ENCODE measurements around the gene SCARB1. TPM values are rescaled to one million over a fixed set of nuclear protein-coding genes. Genes with fewer than 3 reads are reported as not detected.
A peak's percentile ranks its signal among the peaks of the same experiment; 100 is the strongest.

Gene SCARB1
- total RNA-seq, 8 experiments from 2014 or later = 7.9 to 129 (median 15.1) TPM

DNA sequence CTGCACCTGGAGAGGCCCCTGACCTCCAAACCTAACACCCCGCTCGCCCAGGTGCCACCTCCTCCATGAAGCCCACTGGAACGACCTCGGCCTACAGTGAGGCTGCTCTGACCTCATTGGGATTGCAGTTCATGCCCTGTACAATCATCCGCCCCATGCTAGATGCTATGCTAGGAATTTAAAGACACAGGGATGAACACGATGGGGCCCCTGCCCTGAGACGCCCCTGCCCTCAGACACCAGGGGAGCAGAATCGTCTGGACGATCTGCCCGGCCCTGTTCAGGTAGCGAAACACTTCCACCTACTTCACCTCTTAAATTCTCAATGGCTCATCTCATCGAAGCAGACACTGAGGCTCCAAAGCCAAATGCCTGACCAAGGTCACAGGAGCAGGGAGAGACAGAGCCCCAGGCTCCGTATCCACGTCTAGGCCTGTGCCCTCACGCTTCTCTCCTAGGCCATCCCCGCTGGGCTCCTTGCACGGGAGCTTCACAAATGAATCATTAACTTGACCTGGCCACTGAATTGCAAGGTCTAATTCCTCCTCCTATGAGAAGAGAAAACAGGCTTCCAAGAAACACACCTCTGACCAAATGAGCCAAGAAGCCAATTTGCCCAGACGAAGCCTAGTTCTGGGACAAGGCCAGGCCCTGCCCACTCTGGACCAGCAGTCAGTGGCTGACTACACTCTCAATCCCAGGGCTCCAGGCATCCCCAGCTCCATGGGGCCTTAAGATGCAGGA, 35.2 kb downstream of the SCARB1 start:
- peak in 3 of 8 experiments; percentile 45 to 61 (median 57) for ATAC-seq (replicated peaks in 6 of 8)
- H3K4me1 ChIP-seq (replicated peaks in 1 of 2) = peaks cover under 1 to 2% of the 10 kb centered on the region in 2 donors
- in situ Hi-C loops (cut with MboI; ENCODE audit: low pct_unique_long_range_greater_than_20kb in 2 of 9, low sequenced_read_pairs in 9 of 9, unreplicated experiment in 9 of 9) = no loop called here
- H3K4me3 ChIP-seq = no peak overlapping the region
- H3K27ac ChIP-seq = peak overlapping the region in 1 of 2 donors; percentile 34
- 40 to 100% (median 72%) methylated on average over 1 to 11 of the region's 18 CpGs; no CpG with 5 or more reads in 3 of the 10 experiments for WGBS, 10 experiments

GRCh38 chr12:124827588-124828184, 36.0 kb downstream of the SCARB1 start:
- H3K27ac ChIP-seq = no peak overlapping the region
- H3K4me3 ChIP-seq = no peak overlapping the region
- WGBS, 10 experiments = 60 to 100% (median 87%) methylated on average over 1 to 12 of the region's 15 CpGs; no CpG with 5 or more reads in 1 of the 10 experiments
- H3K4me1 ChIP-seq (replicated peaks in 1 of 2) = no peaks in the 10 kb centered on the region
- in situ Hi-C loops (cut with MboI; ENCODE audit: low pct_unique_long_range_greater_than_20kb in 2 of 9, low sequenced_read_pairs in 9 of 9, unreplicated experiment in 9 of 9) = no loop called here
- no peak for ATAC-seq (replicated peaks in 6 of 8)

GRCh38 chr12:124824195-124824594, 39.5 kb downstream of the SCARB1 start:
- in situ Hi-C loops (cut with MboI; ENCODE audit: low pct_unique_long_range_greater_than_20kb in 2 of 9, low sequenced_read_pairs in 9 of 9, unreplicated experiment in 9 of 9) = no loop called here
- Histone ChIP-seq H3K4me3 (no peak overlapping the region), H3K27ac (no peak overlapping the region), H3K4me1 (replicated peaks in 1 of 2) (no peaks in the 10 kb centered on the region)
- 75 to 93% (median 88%) methylated on average over 1 to 8 of the region's 8 CpGs; no CpG with 5 or more reads in 1 of the 10 experiments for WGBS, 10 experiments
- no peak for ATAC-seq (replicated peaks in 6 of 8)

GRCh38 chr12:124823272-124823970, 40.2 kb downstream of the SCARB1 start:
- no peak for ATAC-seq (replicated peaks in 6 of 8)

GRCh38 chr12:124822218-124822617, 41.4 kb downstream of the SCARB1 start:
- no peak for ATAC-seq (replicated peaks in 6 of 8)
- 73 to 100% (median 94%) methylated on average over 2 to 6 of the region's 6 CpGs; no CpG with 5 or more reads in 2 of the 10 experiments for WGBS, 10 experiments
- in situ Hi-C loops (cut with MboI; ENCODE audit: low pct_unique_long_range_greater_than_20kb in 2 of 9, low sequenced_read_pairs in 9 of 9, unreplicated experiment in 9 of 9) = no loop called here
- Histone ChIP-seq H3K4me3 (no peak overlapping the region), H3K4me1 (replicated peaks in 1 of 2) (no peaks in the 10 kb centered on the region), H3K27ac (no peak overlapping the region)

More at GRCh38 chr12:124823272-124823970, 40.2 kb downstream of the SCARB1 start:
- H3K27ac ChIP-seq = no peak overlapping the region
- WGBS, 10 experiments = 20 to 97% (median 87%) methylated on average over 1 to 14 of the region's 16 CpGs
- in situ Hi-C loops (cut with MboI; ENCODE audit: low pct_unique_long_range_greater_than_20kb in 2 of 9, low sequenced_read_pairs in 9 of 9, unreplicated experiment in 9 of 9) = no loop called here
- H3K4me1 ChIP-seq (replicated peaks in 1 of 2) = no peaks in the 10 kb centered on the region
- H3K4me3 ChIP-seq = no peak overlapping the region

- no peak overlapping the region for H3K4me3 ChIP-seq
Observed at GRCh38 chr12:124821252-124822200, 42.1 kb downstream of the SCARB1 start.

DNA sequence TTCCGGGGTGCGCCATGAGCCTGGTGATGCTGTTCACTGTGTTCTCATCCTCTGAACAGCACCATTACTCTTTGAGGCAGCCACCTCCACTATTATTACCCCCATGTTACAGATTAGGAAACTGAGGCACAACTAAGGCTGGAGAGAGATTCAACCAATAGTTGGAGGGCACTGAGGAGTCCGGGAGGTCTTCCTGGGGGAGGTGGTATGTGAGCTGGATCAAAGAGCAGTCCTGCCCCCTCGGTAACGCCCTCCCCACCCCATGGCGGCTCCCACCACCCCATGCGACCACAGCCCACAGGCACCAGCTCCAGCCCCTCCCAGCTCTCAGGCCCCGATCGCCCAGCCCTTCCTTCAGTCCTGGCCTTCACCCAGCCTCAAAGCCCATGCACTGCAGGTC, 43.5 kb downstream of the SCARB1 start:
- in situ Hi-C loops (cut with MboI; ENCODE audit: low pct_unique_long_range_greater_than_20kb in 2 of 9, low sequenced_read_pairs in 9 of 9, unreplicated experiment in 9 of 9) = no loop called here
- no peak overlapping the region for H3K27ac ChIP-seq
- H3K4me3 ChIP-seq = no peak overlapping the region
- ATAC-seq (replicated peaks in 6 of 8) = no peak
- 73 to 100% (median 91%) methylated on average over 2 of the region's 9 CpGs; no CpG with 5 or more reads in 4 of the 10 experiments for WGBS, 10 experiments
- no peaks in the 10 kb centered on the region for H3K4me1 ChIP-seq (replicated peaks in 1 of 2)

More at GRCh38 chr12:124821252-124822200, 42.1 kb downstream of the SCARB1 start:
- Histone ChIP-seq H3K4me1 (replicated peaks in 1 of 2) (no peaks in the 10 kb centered on the region), H3K27ac (no peak overlapping the region)
- ATAC-seq (replicated peaks in 6 of 8) = no peak
- WGBS, 10 experiments = 77 to 96% (median 93%) methylated on average over 2 to 9 of the region's 16 CpGs; no CpG with 5 or more reads in 3 of the 10 experiments
- in situ Hi-C loops (cut with MboI; ENCODE audit: low pct_unique_long_range_greater_than_20kb in 2 of 9, low sequenced_read_pairs in 9 of 9, unreplicated experiment in 9 of 9) = no loop called here

GRCh38 chr12:124819525-124819924, 44.1 kb downstream of the SCARB1 start:
- H3K27ac ChIP-seq = no peak overlapping the region
- WGBS, 10 experiments = 80 to 100% (median 89%) methylated on average over 1 to 6 of the region's 10 CpGs; no CpG with 5 or more reads in 2 of the 10 experiments

DNA sequence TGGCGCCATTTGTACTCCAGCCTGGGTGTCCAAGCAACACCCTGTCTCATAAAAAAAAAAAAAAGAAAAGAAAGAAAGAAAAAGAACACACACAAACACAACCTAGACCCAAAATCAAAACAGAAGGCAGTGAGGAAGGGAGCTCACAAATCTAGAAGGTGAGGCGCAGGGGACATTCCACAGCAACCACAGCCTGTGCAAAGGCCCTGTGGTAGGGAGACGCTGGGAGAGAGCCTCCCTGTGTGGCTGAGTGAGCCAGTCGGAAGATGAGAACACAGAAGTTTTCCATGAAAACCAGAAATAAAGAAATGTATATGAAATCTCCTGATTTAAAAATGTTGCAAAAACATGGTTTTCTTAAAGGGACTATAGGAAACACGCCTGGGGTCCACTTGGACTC, 44.6 kb downstream of the SCARB1 start:
- Histone ChIP-seq H3K4me3 (no peak overlapping the region), H3K27ac (no peak overlapping the region), H3K4me1 (replicated peaks in 1 of 2) (no peaks in the 10 kb centered on the region)
- 83 to 100% (median 100%) methylated on average over 1 to 4 of the region's 5 CpGs; no CpG with 5 or more reads in 1 of the 10 experiments for WGBS, 10 experiments
- no peak for ATAC-seq (replicated peaks in 6 of 8)
- in situ Hi-C loops (cut with MboI; ENCODE audit: low pct_unique_long_range_greater_than_20kb in 2 of 9, low sequenced_read_pairs in 9 of 9, unreplicated experiment in 9 of 9) = no loop called here

More at GRCh38 chr12:124819525-124819924, 44.1 kb downstream of the SCARB1 start:
- ATAC-seq (replicated peaks in 6 of 8) = no peak
- Histone ChIP-seq H3K4me1 (replicated peaks in 1 of 2) (no peaks in the 10 kb centered on the region), H3K4me3 (no peak overlapping the region)
- in situ Hi-C loops (cut with MboI; ENCODE audit: low pct_unique_long_range_greater_than_20kb in 2 of 9, low sequenced_read_pairs in 9 of 9, unreplicated experiment in 9 of 9) = no loop called here

DNA sequence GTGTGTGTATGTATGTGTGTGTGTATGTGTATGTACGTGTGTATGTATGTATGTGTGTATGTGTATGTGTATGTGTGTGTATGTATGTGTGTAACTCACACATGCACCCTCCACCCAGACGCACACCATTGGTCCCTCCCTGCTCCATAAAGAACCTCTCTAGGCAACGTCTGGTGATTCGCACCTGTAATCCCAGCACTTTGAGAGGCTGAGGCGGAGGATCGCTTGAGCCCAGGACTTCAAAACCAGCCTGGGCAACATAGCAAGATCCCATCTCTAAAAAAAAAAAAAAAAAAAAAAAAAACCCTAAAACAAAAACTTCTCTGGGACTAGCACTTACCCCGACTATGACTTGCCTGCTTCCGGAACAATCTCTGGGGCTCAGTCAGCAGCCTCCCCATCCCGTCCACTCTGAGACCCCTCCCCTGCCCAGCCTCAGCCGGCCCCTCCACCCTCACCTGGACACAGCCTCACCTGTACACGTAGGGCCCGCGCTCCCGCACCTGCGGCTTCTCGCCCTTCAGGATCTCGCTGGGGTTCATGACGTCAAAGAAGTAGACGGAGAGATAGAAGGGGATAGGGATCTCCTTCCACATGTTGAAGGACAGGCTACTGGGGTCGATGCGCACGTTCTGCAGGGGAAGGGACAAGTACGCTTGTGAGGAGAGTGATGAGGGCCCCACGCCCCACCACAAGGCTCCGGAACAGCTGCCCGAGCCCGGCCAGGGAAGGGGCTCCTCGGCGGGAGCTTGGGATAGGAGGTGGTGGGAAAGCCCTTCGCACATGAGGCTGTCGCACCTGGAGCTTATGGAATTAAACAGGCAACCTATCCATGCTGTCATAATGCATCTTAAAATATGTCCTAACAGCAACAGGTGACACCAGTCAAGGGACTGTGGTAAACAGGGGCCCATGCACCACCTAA, 46.3 kb downstream of the SCARB1 start:
- WGBS, 10 experiments = 0 to 100% (median 97%) methylated on average over 1 to 12 of the region's 31 CpGs; no CpG with 5 or more reads in 1 of the 10 experiments
- H3K27ac ChIP-seq = no peak overlapping the region
- ATAC-seq (replicated peaks in 6 of 8) = no peak
- H3K4me3 ChIP-seq = no peak overlapping the region
- no peaks in the 10 kb centered on the region for H3K4me1 ChIP-seq (replicated peaks in 1 of 2)
- in situ Hi-C loops (cut with MboI; ENCODE audit: low pct_unique_long_range_greater_than_20kb in 2 of 9, low sequenced_read_pairs in 9 of 9, unreplicated experiment in 9 of 9) = no loop called here

- no peak overlapping the region for H3K27ac ChIP-seq
- in situ Hi-C loops (cut with MboI; ENCODE audit: low pct_unique_long_range_greater_than_20kb in 2 of 9, low sequenced_read_pairs in 9 of 9, unreplicated experiment in 9 of 9) = no loop called here
- 77 to 100% (median 96%) methylated on average over 1 to 10 of the region's 15 CpGs; no CpG with 5 or more reads in 2 of the 10 experiments for WGBS, 10 experiments
- no peak for ATAC-seq (replicated peaks in 6 of 8)
- H3K4me1 ChIP-seq (replicated peaks in 1 of 2) = no peaks in the 10 kb centered on the region
- H3K4me3 ChIP-seq = no peak overlapping the region
Observed at GRCh38 chr12:124816295-124816854, 47.3 kb downstream of the SCARB1 start.
